GM06990 (cell line): ENCODE data around the gene SLC38A11.

Experiments used
- DNase-seq: peaks from one replicate; pipeline ENCODE4 v3.0.0-alpha.2; 2011; ENCODE audit not compliant: insufficient read length; ENCODE audit errors: extremely low read depth
- H3K27me3 ChIP-seq: replicated peaks from 2 replicates; pipeline ENCODE4 v1.6.0; 2011; ENCODE audit warnings: low read length; ENCODE audit not compliant: control insufficient read depth, insufficient read depth
- H3K36me3 ChIP-seq: 2 replicates; pipeline ENCODE4 v1.5.1; 2011; ENCODE audit warnings: low read length; ENCODE audit not compliant: control insufficient read depth, insufficient read depth
- H3K4me3 ChIP-seq: replicated peaks from 2 replicates; pipeline ENCODE4 v1.5.1; 2011; ENCODE audit warnings: low read depth, mild to moderate bottlenecking, control low read depth, low read length
- TF ChIP-seq, protein P1 (sequence below): IDR thresholded peaks from 2 replicates; pipeline ENCODE4 v1.5.1; 2011; ENCODE audit warnings: low read length, control low read depth, mild to moderate bottlenecking, inconsistent platforms; ENCODE audit not compliant: insufficient read depth, poor library complexity, severe bottlenecking

The SLC38A11 gene

DNA sequence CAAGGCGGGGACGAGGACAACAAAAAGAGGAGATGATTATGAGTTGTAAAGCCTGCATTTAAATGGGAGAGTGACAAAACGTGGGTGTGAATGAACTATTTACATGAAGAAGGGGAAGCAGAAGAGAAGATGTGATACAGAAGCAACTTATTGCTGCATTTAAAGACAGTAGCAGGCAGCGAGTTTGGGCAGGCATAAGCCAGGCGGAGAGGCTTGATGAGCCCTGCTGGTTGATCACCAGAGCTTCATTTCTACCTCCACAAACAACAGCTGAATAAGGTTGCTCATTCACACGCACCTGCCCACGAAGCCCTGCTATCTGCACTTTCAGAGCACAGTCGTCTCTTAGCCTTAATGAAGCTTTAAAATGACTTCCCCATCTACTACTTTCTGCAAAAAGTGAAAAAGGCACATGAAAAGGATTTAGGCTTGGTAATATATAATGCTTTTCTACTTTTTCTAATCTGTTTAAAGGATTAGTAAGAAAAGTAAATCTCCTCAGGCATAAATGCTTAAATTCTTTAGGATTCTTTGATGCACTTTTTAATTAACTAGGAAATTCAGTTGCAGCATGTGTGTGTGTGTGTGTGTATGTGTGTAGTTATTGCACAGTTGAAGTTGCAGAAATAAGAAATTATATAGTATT, 3.1 kb downstream of the SLC38A11 start:
- TF ChIP-seq, protein P1, sequence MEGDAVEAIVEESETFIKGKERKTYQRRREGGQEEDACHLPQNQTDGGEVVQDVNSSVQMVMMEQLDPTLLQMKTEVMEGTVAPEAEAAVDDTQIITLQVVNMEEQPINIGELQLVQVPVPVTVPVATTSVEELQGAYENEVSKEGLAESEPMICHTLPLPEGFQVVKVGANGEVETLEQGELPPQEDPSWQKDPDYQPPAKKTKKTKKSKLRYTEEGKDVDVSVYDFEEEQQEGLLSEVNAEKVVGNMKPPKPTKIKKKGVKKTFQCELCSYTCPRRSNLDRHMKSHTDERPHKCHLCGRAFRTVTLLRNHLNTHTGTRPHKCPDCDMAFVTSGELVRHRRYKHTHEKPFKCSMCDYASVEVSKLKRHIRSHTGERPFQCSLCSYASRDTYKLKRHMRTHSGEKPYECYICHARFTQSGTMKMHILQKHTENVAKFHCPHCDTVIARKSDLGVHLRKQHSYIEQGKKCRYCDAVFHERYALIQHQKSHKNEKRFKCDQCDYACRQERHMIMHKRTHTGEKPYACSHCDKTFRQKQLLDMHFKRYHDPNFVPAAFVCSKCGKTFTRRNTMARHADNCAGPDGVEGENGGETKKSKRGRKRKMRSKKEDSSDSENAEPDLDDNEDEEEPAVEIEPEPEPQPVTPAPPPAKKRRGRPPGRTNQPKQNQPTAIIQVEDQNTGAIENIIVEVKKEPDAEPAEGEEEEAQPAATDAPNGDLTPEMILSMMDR, result no peak
- no peaks in the 10 kb centered on the region; the same call in none of the 2 replicates for H3K27me3 ChIP-seq
- no peaks in the 10 kb centered on the region for H3K36me3 ChIP-seq
- DNase-seq, result no peak
- H3K4me3 ChIP-seq, result no peak overlapping the region

GRCh38 chr2:164948540-164948939, 6.8 kb downstream of the SLC38A11 start:
- TF ChIP-seq, protein P1, result no peak
- Histone ChIP-seq H3K27me3 (no peaks in the 10 kb centered on the region), H3K4me3 (no peak overlapping the region), H3K36me3 (no peaks in the 10 kb centered on the region)
- no peak for DNase-seq

DNA sequence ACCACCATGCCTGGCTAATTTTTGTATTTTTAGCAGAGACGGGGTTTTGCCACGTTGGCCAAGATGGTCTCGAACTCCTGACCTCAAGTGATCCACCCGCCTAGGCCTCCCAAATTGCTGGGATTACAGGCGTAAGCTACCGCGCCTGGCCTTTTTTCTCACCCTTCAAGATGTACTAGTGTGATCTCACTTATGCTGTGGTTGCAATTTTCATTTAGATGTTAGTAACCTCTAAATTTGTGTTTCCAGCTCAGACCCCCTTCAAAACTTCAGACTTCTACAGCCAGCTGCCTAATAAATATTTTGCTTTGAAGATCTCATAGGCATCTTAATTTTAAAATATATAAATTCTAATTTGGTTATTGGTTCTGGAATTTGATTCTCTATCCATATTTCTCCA, 8.0 kb downstream of the SLC38A11 start:
- Histone ChIP-seq H3K4me3 (no peak overlapping the region), H3K27me3 (no peaks in the 10 kb centered on the region), H3K36me3 (no peaks in the 10 kb centered on the region)
- no peak for DNase-seq
- TF ChIP-seq, protein P1, result no peak

DNA sequence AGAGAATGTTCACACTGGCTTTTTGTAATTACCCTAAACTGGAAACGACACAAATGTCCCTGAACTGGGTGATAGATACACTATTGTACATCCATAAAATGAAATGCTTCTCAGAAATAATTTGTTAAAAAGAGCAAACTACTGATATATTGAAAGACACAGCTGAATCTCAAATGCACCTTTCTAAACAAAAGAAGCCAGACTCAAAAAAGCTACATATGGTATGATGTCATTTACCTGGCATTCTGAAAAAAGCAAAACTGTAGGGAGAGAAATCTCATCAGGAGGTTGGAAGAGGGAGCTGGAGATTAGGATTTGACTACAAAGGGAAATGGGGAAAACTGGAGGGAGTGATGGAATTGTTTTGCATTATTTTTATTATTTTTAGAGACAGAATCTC, 12.0 kb downstream of the SLC38A11 start:
- Histone ChIP-seq H3K4me3 (no peak overlapping the region), H3K27me3 (no peaks in the 10 kb centered on the region), H3K36me3 (no peaks in the 10 kb centered on the region)
- TF ChIP-seq, protein P1, result no peak
- DNase-seq, result no peak

DNA sequence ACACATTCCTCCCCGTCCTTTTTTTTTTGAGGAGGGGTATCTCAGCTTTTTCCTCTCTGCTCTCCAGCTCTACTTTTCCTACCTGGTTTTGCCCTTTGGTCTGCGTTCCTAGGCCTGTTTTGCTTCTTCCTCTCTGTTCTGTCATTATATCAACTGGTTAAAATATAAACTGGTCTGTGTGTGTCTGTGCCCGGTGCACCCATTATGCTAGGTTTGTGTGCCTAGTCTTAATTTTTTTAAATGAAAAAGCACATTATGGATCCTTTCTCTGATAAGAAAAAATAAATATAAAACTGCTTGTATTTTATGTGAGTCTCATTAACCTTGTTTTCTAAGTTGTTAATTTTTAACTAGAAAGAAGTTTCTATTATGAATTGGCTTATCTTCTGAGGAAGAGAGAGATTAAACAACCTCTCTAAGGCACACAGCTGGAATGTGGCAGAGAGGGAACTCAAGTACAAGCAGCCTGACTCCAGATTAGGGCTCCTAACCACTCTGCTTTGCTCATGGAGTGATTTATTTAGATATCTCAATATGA, 17.4 kb downstream of the SLC38A11 start:
- DNase-seq, result no peak
- TF ChIP-seq, protein P1, result no peak
- H3K4me3 ChIP-seq, result no peak overlapping the region
- no peaks in the 10 kb centered on the region for H3K36me3 ChIP-seq
- no peaks in the 10 kb centered on the region for H3K27me3 ChIP-seq
